GM12801 (cell line): ENCODE results near the gene RAB3IP.

ENCODE experiments used
- CTCF ChIP-seq: IDR thresholded peaks from one replicate; pipeline ENCODE4 v1.5.1; 2011; ENCODE audit warnings: control low read depth; ENCODE audit not compliant: insufficient read length; ENCODE audit errors: extremely low read depth

RAB3IP gene

GRCh38 chr12:69704357-69704756, 34.3 kb upstream of the RAB3IP start:
- TF ChIP-seq CTCF = no peak

GRCh38 chr12:69708649-69709048, 30.0 kb upstream of the RAB3IP start:
- TF ChIP-seq CTCF = no peak

GRCh38 chr12:69712826-69713225, 25.8 kb upstream of the RAB3IP start:
- TF ChIP-seq CTCF = no peak

- TF ChIP-seq CTCF = no peak
Observed at GRCh38 chr12:69714542-69714941, 24.1 kb upstream of the RAB3IP start.

- TF ChIP-seq CTCF = no peak
Observed at GRCh38 chr12:69719336-69720316, 19.0 kb upstream of the RAB3IP start.

- no peak for TF ChIP-seq CTCF
Observed at GRCh38 chr12:69720750-69721149, 17.9 kb upstream of the RAB3IP start.

- TF ChIP-seq CTCF = no peak
Observed at GRCh38 chr12:69726922-69727321, 11.7 kb upstream of the RAB3IP start.
